Activated CD8-positive, alpha-beta T cell treated with anti-CD3 and anti-CD28 coated beads for 36 hours (primary cell): ENCODE measurements around the gene GCK. TPM values are rescaled to one million over a fixed set of nuclear protein-coding genes. Genes with fewer than 3 reads are reported as not detected.
"Not testable (repeated sequence)": the region's sequence is repeated elsewhere in the genome, so short reads cannot be mapped to it uniquely, and the experiment has no call there.

Experiments used
- ATAC-seq: fragments of 200-7000 bp; cut with Tn5 transposase; one replicate; pipeline ENCODE4 v1.10.0; 2021; ENCODE audit warnings: mild to moderate bottlenecking, moderate library complexity
- CTCF ChIA-PET: fragments of 350-600 bp; sonication (Branson Sonifier 250); formaldehyde crosslinking; loops from one replicate; lab custom pipeline; 2021; ENCODE audit warnings: antibody characterized with exemption; lab: Charles Lee
- POLR2A ChIA-PET: fragments of 350-600 bp; sonication (Branson Sonifier 250); formaldehyde crosslinking; loops from one replicate; lab custom pipeline; 2021; ENCODE audit warnings: antibody characterized with exemption; lab: Charles Lee
- DNase-seq: peaks from one replicate; pipeline ENCODE4 v3.0.0-alpha.2; 2020
- H3K27ac Mint-ChIP-seq: one replicate; pipeline ENCODE4 v1.8.0; 2021; ENCODE audit warnings: mild to moderate bottlenecking, mixed read lengths
- H3K27me3 Mint-ChIP-seq: one replicate; pipeline ENCODE4 v1.8.0; 2021; ENCODE audit warnings: mixed read lengths
- H3K36me3 Mint-ChIP-seq: one replicate; pipeline ENCODE4 v1.8.0; 2021; ENCODE audit warnings: low read depth, mixed read lengths
- H3K4me1 Mint-ChIP-seq: one replicate; pipeline ENCODE4 v1.8.0; 2021; ENCODE audit warnings: low read depth, mixed read lengths
- H3K4me3 Mint-ChIP-seq: one replicate; pipeline ENCODE4 v1.8.0; 2021; ENCODE audit warnings: mild to moderate bottlenecking, moderate library complexity, mixed read lengths
- H3K9me3 Mint-ChIP-seq: one replicate; pipeline ENCODE4 v1.8.0; 2021; ENCODE audit warnings: mixed read lengths
- intact Hi-C: fragments of 100-400 bp; cut with micrococcal nuclease; formaldehyde crosslinking; loops from one replicate; pipeline ENCODE4 v1.10.0; 2022
- total RNA-seq, 2 experiments: library from RNA; stranded (reverse); gene quantifications; one replicate each; pipeline ENCODE4 v1.2.3, GENCODE V29; 2021
- TF ChIP-seq, protein P1 (sequence below): fragments of 200-600 bp; IDR thresholded peaks from one replicate; pipeline ENCODE4 v1.8.0; 2022; ENCODE audit warnings: antibody characterized with exemption, mild to moderate bottlenecking

GCK gene
- total RNA-seq, 2 experiments from 2014 or later = 2.1 to 2.6 TPM

DNA sequence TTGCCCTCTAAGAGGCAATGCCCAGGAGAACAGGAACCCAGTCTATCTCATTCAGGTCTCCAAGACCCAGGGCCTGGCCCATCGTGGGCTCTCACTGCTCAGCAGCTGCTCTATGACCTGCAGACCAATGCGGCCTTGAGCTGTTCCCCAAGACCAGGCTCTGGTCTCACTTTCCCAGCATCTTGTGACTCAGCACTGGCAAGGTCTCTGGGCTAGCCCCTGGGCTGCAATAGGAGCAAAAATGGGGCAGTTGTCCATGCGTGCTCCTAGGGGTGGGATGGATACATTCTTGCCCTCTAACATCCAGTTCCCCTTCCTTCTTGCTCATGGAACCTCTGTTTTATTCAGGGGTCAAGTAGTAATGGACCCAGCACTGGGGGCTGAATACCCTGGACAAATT lies 13.5 kb downstream of the GCK start:
- no peak overlapping the region for H3K27ac Mint-ChIP-seq
- no peaks in the 10 kb centered on the region for H3K9me3 Mint-ChIP-seq
- ATAC-seq (no peak), DNase-seq (no peak)
- ChIA-PET POLR2A (no interaction called here), CTCF (no interaction called here)
- TF ChIP-seq, protein P1, sequence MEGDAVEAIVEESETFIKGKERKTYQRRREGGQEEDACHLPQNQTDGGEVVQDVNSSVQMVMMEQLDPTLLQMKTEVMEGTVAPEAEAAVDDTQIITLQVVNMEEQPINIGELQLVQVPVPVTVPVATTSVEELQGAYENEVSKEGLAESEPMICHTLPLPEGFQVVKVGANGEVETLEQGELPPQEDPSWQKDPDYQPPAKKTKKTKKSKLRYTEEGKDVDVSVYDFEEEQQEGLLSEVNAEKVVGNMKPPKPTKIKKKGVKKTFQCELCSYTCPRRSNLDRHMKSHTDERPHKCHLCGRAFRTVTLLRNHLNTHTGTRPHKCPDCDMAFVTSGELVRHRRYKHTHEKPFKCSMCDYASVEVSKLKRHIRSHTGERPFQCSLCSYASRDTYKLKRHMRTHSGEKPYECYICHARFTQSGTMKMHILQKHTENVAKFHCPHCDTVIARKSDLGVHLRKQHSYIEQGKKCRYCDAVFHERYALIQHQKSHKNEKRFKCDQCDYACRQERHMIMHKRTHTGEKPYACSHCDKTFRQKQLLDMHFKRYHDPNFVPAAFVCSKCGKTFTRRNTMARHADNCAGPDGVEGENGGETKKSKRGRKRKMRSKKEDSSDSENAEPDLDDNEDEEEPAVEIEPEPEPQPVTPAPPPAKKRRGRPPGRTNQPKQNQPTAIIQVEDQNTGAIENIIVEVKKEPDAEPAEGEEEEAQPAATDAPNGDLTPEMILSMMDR = no peak
- intact Hi-C loops = no loop called here
- no peak overlapping the region for H3K4me3 Mint-ChIP-seq
- H3K36me3 Mint-ChIP-seq = no peaks in the 10 kb centered on the region
- no peaks in the 10 kb centered on the region for H3K4me1 Mint-ChIP-seq
- no peaks in the 10 kb centered on the region for H3K27me3 Mint-ChIP-seq

DNA sequence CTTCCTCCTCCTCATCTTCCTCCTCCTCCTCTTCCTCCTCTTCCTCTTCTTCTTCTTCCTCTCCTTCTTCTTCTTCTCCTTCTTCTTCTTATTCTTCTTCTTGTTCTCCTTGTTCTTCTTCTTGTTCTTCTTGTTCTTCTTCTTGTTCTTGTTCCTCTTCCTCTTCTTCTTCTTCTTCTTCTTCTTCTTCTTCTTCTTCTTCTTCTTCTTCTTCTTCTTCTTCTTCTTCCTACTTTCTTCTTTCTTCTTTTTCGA lies 14.6 kb downstream of the GCK start:
- H3K4me3 Mint-ChIP-seq, POLR2A ChIA-PET, DNase-seq, H3K27ac Mint-ChIP-seq, H3K9me3 Mint-ChIP-seq, ATAC-seq, CTCF ChIA-PET, H3K4me1 Mint-ChIP-seq, intact Hi-C loops, H3K36me3 Mint-ChIP-seq, H3K27me3 Mint-ChIP-seq: not testable (repeated sequence)

DNA sequence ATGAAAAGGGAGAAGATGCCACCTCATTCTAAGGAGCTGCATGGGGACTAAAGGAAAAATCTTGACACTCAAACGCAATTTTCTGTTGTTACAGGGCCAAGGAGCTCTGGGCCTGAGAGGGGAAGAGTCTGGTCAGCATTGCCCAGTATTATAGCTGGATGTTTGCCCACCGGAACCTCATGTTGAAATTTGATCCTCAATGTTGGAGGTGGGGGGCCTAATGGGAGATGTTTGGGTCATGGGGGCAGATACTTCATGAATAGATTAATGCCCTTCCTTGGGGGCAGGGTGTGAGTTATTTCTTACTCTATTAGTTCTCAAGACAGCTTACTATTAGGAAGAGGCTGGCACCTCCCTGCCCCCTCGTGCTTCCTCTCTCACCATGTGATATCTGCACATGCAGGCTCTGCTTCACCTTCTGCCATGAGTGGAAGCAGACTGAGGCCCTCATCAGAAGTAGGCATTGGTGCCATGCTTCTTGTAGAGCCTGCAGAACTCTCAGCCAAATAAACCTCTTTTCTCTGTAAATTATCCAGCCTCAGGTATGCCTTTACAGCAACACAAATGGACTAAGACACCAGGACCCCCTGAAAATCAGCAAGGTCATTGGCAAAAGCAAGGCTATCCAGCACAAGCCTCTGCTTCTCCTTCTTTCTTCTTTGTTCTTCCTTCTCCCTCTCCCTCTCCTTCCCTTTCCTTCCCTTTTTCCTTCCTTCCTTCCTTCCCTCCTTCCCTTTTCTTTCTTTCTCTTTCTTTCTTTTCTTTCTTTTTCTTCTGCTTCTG lies 15.1 kb downstream of the GCK start:
- TF ChIP-seq, protein P1 = no peak
- H3K4me3 Mint-ChIP-seq = no peak overlapping the region
- H3K27me3 Mint-ChIP-seq = no peaks in the 10 kb centered on the region
- H3K9me3 Mint-ChIP-seq = no peaks in the 10 kb centered on the region
- DNase-seq (no peak), ATAC-seq (no peak)
- no peaks in the 10 kb centered on the region for H3K4me1 Mint-ChIP-seq
- H3K27ac Mint-ChIP-seq = no peak overlapping the region
- intact Hi-C loops = no loop called here
- ChIA-PET POLR2A (no interaction called here), CTCF (interaction anchor here (1.7 kb wide), 1 partner anchor 22 kb away, joined by 6 read pairs; no protein-coding TSS in a partner anchor)
- no peaks in the 10 kb centered on the region for H3K36me3 Mint-ChIP-seq

DNA sequence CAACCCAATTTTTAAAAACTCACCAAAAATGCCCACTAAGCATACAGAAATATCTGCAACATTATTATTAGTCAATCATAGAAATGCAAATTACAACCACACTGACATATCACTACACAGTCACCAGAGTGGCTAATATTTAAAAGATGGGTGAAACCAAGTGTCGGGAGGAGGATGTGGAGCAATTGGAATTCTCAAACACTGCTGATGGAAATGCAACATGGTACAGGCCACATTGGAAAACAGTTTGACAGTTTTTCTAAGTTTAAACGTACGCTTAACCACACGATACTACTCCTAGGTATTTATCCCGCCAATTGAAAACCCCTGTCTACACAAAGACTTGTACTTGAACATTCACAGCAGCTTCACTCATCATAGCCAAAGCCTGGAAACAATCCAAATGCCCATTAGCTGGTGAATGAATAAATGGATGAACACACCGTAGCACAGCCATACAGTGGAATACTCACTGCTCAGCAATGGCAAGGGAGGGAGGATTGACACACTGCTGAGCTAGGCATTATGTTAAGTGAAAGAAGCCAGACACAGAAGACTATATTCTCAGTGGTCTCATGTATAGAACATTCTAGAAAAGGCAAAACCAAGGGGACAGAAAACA lies 16.3 kb downstream of the GCK start:
- intact Hi-C loops = no loop called here
- Mint-ChIP-seq H3K27ac (no peak overlapping the region), H3K4me3 (no peak overlapping the region), H3K4me1 (peaks cover under 1% of the 10 kb centered on the region), H3K36me3 (no peaks in the 10 kb centered on the region), H3K27me3 (no peaks in the 10 kb centered on the region), H3K9me3 (no peaks in the 10 kb centered on the region)
- POLR2A ChIA-PET = interaction anchor here (0.6 kb wide), 1 partner anchor 50 kb away, joined by 3 read pairs; the partner anchor contains the start of gene POLD2
- DNase-seq (no peak), ATAC-seq (no peak)
- TF ChIP-seq, protein P1 = no peak
- CTCF ChIA-PET = interaction anchor here (1.7 kb wide), 1 partner anchor 23 kb away, joined by 6 read pairs; no protein-coding TSS in a partner anchor

DNA sequence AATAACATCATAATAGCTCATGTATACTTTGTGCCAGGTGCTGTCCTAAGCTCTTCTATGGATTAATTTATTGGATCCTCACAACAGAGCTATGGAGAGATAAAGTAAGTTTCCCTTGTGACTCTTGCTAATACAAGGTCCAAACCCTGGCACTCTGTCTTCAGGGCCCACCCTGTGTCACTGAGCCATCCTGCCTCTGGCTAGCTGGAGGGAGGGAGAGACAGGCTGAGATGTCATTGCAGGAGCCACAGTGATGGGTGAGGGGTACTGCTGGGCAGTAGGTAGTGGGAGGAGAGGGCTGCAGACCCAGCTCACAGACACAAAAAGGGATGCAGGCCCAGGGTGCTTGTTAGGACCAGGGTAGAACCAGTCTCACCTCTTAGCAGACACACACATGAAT lies 16.9 kb downstream of the GCK start:
- Mint-ChIP-seq H3K27me3 (no peaks in the 10 kb centered on the region), H3K4me3 (no peak overlapping the region), H3K9me3 (no peaks in the 10 kb centered on the region), H3K4me1 (peaks cover 6% of the 10 kb centered on the region), H3K27ac (no peak overlapping the region), H3K36me3 (no peaks in the 10 kb centered on the region)
- ATAC-seq (no peak), DNase-seq (no peak)
- TF ChIP-seq, protein P1 = no peak
- ChIA-PET POLR2A (no interaction called here), CTCF (interaction anchor here (0.8 to 1.7 kb wide), 3 partner anchors 11 to 35 kb away, joined by 3 to 6 read pairs (median 4); no protein-coding TSS in a partner anchor)
- intact Hi-C loops = no loop called here

DNA sequence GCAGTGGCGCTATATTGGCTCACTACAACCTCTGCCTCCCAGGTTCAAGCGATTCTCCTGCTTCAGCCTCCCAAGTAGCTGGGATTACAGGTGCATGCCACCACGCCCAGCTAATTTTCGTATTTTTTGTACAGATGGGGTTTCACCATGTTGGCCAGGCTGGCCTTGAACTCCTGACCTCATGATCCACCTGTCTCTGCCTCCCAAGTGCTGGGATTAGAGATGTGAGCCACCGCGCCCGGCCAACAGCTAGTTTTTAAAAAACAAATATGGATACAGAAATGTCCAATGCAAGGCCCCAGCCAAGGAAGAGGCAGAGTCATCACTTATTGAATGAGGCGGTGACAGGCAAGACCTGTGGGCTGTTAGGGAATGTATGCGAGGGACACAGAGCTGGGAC lies 17.3 kb downstream of the GCK start:
- POLR2A ChIA-PET = not testable (repeated sequence)

More for the DNA sequence above, 17.3 kb downstream of the GCK start:
- H3K9me3 Mint-ChIP-seq, H3K27ac Mint-ChIP-seq, H3K36me3 Mint-ChIP-seq, ATAC-seq, DNase-seq, H3K4me1 Mint-ChIP-seq, intact Hi-C loops, H3K27me3 Mint-ChIP-seq, H3K4me3 Mint-ChIP-seq: not testable (repeated sequence)
- CTCF ChIA-PET = interaction anchor here (0.8 to 1.7 kb wide), 3 partner anchors 11 to 34 kb away, joined by 3 to 6 read pairs (median 4); no protein-coding TSS in a partner anchor
